ENCODE results near the gene UTS2.
A peak's percentile ranks its signal among the peaks of the same experiment; 100 is the strongest.

Gene UTS2, protein sequence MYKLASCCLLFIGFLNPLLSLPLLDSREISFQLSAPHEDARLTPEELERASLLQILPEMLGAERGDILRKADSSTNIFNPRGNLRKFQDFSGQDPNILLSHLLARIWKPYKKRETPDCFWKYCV

DNA sequence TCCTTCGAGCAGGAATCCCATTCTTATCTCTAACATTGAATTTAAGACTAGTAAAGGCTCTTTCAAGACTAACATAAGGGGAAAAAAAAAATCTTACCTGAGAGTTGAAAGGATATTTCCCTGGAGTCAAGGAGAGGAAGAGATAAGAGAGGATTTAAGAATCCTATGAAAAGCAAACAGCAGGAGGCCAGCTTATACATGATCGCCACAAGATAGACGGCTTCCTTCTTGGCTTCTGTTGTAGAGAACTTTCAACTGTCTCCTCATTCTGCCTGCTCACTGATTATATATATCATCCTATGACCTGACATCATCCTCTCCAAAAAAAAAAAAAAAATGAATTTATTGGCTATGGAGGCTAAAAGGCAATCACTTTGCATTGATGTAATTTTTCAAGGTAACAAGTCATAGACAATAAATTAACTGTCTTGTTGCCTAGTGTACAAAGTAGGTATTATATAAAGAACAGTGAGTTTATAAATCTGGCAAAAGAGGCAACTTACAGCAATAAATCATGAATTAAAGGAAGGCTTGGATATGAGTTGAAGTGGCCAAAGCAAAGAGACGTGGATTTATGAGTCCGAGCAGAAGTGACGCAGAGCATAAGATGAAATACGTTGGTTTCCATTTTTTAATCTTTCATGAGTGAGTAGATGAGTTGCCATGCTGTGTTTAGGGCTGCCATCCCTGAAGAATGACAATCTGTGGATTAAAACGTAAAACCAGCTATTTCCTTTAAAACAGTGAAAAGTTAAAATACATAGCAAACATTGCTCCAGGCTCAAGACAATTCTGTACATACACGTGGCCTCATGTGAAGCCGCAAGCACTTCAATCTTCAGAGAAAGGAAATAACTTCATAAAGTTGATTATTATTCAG, at the start of gene UTS2:
UTS2 (minus strand) TSS at position 262 of the 880 bp plus-strand sequence; CDS start at position 200, 62 bp downstream.
- no peak for DNase-seq

DNA sequence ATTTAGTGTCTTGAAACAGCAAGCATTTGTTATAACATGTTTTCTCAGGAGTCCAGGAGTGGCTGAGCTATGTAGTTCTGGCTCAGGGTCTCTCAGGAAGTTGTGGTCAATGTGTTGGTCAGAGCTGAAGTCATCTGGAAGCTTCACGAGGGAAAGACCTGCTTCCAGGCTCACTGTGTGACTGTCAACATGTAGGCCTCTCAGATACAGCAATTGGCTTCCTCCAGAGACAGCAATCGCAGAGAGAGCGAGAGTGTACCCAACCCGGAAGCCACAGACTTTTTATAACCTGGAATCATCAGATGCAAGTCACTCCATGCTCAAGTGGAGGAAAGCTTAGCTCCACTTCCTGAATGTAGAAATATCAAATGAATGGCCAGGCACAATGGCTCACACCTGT, 46.9 kb upstream of the UTS2 start:
- DNase-seq, result no peak

DNA sequence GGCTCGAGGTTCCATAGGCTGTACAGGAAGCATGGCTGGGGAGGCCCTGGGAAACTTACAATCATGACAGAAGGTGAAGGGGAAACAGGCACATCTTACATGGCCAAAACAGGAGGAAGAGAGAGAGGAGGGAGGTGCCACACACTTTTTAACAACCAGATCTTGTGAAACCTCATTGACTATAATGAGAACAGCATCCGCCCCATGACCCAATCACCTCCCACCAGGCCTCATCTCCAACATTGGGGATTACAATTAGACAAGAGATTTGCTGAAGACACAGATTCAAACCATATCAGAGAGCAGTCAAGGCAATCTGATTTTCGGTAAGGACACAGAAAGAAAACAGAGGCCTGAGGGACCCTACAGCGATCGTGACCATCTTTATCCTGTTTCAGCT, 46.1 kb upstream of the UTS2 start:
- no peak for DNase-seq

DNA sequence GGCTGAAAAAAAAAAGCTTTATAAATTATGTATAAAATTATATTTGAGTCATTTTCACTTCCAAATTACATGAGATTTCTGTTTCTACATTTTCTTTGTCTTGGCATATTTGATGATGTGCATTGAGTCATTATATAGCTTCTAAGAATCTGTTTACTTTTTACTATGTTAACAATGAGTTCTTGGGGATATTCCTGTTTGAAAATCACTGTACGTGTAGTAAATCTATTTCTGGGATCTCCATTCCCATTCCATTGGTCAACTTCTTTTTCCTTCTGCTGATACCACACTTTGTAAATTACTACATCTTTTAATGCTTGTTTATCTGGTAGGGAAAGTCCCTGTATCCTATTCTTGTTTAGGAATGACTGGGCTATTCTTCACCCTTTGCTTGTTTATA, 44.1 kb upstream of the UTS2 start:
- DNase-seq, result no peak

DNA sequence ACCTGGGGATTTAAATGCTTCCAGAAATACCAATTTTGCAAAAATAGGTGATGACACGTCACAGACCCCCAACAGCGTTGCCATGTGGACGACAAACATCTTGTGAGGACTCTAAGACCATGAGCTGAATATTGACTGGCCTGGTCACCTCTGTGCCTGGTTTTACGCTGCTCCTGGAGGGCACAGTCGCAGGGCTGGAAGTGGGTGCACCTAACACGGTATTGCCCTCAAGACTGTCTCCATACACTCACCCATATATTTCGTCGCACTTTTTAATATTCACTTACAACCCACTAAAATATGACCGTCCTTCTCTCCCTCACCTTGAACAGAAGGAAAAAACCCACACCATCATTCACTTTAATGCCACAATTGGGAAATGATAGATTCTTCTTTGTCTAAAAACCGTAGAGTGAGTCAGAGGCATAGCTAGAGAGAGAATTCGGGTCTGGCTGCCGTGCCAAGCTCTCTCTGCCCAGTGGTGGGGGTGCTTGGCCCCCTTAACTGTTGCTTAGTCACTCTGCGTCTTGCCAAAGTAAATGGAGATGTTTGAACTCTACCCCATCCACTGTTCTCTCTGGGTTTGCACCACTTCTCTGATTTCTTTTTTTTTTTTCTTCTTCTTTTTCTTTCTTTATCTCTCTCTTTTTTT, 40.8 kb upstream of the UTS2 start:
- no peak for DNase-seq

DNA sequence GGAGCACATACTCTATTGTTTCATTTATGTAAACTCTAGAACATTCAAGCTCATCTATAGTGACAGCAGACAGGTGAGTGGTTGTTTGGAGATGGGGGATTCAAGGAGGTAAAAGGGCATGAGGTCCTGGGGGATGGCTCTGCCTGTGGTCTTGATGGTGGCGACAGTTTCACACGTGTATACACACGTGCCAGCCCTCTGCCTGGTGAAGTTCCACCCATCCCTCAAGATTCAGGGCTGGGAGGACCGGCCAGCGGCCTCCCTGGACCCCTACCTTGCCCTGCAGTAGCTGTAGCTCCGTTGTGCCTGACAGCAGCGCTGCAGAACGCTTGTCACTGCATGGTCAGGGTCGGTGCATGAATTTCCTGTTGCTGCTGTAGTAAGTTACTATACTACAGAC, 38.9 kb upstream of the UTS2 start:
- no peak for DNase-seq

DNA sequence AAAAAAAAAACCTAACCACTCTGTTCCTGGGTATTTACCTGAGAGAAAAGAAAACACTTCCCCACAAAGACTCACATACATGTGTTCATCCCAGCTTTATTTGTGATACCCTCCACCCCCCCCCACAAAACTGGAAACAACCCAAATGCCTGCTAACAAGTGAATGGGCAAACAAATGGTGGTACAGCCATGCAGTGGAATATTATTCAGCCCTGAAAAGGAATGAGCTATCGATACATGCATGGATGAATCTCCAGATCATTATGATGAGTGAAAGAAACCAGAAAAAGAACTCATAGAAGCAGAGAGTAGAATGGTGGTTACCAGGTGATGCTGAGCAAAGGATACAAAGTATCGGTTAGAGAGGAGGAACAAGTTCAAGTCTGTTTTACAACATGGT, 38.0 kb upstream of the UTS2 start:
- DNase-seq, result no peak

DNA sequence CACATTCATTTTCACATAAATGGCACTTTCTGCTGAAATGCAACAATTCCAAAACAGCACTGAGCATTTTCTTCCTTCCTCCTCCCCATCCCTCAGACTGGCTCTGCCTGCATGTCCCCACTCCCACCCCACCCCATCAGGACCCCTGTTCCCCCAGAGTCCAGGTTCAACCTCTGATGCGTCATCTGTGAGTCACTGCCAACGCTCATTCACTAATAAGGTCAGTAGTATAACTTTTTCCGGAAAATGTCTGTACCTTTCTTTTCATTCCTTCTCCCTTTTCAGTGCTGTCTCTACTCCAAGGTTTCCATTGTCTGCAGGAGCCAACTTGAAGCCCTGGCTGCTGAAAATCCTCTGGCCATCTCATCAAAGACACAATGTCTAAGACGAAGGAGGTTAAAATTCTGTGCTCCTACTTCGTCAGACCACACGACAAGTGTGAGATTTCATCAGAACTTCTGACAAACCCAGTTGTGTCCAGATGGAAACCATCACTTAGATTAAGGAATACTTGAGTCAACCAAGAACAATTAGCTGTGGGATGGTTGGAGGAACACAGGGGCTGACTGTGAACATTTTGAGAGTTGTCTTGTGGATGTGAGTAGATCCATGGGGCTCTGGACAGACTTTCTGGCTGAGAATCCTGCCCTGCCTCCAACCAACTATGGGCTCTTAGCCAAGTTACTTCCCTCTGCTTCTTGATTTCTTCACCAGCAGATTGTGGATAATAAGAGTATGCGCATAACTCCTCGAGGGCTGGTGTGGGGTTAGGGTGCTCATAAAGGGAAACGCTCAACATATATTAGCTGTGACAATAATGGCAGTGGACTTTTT, 35.6 kb upstream of the UTS2 start:
- no peak for DNase-seq

DNA sequence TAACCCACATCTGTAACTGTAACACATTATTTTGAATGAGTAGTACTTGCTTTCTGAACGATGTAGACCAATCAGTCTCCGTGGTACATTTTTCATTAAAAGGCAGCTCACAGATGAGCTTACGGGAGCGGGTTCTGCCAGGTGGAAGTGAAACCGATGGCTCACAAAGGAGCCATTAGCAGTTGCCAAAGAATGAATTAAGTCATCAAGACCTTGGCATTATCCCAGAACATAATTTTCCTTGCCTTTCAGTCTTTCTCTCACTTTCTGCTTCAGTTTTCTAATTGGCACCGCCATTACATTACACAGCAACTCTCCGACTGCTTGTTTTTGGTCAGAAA, 33.5 kb upstream of the UTS2 start:
- DNase-seq, result no peak

DNA sequence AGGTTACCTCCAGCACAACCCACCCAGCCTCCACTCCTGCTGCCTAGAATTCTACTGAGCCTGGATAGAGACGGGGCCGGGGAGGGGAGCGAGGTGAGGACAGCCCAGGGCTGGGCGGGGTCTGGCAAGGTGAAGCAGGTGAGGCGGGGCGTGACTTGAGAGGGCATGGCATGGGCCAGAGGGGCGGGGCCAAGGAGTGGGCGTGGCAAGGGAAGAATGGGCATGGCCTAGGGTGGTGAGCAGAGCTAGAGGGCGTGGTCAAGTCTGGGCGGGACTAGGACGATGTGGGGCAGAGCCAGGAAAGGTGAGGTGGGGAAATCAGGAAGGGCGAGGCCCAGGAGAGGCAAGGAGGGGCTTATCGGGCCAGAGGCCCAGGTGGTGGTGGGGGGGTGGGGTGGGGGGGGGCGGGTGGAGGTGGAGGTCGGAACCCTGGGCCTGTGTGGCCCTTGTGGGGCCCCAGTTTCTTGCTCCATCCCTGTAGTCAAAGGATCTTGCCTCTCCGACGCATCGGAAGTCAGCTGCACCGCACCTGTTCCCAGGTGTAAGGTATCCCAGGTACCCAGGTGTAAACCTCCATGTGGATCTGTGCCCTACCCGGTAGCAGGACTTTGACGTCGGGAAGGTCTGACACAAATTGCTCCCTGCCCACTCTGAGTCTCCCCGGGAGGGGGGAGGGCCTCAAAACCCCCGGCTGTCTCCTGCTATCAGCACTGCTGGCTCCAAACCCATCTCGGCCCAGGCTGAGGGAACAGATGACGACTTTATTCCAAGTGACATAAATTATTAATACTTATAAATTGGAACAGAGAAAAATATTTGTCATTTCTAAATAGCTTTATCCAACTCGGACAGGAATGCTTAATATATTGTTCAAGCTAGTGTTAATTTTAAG, 32.9 kb upstream of the UTS2 start:
- DNase-seq, result peak; percentile 55

DNA sequence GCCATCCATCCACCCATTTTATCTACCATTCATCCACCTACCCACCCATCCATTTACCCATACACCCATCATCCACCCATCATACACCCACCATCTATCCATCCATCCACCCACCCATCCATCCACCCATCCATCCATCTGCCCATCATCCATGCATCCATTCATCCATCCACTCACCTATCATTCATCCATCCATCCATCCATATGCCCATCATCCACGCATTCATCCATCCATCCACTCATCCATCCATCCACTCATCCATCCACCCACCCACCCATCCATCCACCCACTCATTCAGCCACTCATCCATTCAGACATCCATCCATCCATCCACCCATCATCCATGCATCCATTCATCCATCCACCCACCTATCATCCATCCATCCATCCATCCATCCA, 31.9 kb upstream of the UTS2 start:
- no peak for DNase-seq

DNA sequence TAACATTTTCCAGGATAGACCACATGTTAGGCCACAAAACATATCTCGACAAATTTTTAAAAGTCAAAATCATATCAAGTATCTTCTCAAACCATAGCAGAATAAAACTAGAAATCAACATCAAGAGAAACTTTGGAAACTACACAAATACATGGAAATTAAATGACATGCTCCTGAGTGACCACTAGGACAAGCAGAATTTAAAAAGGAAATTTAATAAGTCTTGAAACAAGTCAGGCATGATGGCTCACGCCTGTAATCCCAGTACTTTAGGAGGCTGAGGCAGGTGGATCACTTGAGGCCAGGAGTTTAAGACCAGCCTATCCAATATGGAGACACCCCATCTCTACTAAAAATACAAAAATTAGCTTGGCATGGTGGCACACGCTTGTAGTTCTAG, 26.4 kb upstream of the UTS2 start:
- DNase-seq, result no peak

DNA sequence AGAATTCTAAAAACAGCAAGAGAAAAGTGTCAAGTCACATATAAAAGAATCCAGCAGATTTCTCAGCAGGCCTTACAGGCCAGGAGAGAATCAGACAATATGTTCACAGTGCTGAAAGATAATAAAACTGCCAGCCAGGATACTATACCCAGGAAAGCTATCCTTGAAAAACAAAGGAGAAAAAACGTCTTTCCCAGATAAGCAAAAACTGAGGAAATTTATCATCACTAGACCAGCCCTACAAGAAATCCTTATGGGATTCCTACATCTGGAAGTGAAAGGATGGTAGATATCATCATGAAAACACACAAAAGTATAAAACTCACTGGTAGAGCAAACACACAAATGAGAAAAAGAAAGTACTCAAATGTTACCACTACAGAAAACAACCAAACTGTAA, 25.2 kb upstream of the UTS2 start:
- no peak for DNase-seq

DNA sequence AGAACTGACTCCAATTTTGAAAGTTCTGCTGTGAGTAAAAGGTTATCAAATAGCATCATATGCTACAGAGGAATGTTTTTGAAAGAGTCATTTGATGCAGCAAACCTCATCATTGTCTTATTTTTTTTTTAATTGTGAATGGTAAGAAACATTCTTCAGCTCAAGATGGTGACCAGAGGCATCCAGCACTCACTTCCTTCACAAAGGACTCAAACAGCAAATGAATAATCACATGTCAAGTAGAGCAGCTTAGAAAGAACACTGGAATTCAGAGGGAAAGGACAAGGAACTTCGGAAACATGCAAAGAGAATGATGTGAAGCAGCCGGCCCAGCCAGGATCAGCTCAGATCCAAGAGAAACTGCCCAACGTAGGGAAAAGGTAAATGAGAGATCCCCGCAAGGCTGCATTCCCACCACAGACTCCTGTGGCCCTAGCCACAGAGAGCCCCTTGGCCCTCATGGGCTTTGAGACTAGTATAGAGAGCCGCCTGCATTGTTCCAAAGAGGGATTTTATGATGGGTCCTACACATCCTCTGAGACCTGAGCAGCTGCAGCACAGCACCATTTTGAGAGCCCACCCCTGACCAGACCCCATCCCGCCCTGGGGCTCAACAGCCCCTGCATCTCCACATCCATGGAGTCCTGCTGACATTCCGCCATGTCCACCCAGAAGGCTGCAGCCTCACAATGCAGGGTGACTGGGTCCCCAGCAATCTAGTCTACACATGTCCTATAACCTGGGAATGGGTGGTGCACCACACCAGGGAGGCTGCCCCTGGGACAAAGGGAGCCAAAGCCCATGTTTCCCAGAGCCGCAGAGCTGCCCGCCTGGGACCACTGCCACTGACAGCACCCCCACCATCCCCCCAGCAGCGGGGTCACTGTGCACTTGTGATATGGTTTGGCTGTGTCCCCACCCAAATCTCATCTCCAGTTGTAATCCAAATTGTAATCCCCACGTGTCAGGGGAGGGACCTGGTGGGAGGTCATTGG, 21.2 kb upstream of the UTS2 start:
- no peak for DNase-seq

DNA sequence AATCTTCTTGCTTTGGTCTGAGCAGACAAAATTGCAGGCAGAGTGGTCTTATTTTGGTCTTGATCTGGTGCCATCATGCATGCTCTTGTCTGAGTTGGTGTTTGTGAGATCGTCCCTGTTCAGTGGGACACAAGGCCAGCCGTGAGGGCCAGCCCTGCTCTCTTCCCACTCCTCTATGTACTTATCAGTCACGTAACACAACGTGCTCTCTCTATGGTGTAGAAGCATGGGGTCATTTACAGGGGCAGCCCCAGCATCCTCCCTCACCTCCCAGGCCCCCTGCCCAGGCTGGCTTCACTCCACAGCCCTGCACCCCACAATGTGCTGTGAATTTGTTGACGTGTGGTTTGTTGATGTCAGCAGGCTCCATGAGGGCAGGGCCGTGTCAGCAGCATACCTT, 18.3 kb upstream of the UTS2 start:
- DNase-seq, result no peak

DNA sequence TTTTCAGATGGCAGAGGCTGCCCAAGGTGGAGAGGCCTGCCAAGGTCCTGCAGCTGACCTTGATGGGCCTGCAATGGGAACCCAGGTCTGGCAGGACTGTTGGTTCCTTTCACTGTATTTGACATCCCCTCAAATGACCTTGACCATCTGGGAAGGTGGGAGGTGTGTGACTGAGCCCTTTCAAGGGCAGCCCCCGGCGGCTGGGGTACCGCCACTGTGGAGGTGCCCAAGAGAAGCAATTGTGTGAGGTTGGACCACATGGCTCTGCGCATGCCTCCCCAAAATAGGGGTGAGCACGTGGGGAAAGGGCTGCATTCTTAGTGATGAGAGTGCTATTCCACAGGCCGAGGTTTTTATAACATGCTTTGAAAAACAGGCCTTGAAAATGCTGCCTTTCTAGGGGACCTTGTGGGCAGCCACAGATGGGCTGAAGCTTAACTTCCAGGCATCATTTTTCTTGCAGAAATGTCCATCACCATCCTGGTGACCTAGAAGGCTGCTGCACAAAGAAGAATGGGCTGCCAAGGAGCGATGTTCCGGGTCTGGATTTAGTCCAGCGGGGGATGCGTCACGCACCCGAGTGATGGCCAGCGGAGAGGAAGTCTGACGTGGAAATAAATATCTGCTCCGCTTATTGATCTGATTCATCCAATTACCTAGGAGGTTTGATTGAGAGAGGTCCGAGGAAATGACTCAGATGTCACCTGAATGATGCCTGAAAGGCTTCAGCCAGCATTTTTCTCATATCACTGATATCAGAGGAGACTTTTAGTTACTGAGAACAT, 16.5 kb upstream of the UTS2 start:
- no peak for DNase-seq

DNA sequence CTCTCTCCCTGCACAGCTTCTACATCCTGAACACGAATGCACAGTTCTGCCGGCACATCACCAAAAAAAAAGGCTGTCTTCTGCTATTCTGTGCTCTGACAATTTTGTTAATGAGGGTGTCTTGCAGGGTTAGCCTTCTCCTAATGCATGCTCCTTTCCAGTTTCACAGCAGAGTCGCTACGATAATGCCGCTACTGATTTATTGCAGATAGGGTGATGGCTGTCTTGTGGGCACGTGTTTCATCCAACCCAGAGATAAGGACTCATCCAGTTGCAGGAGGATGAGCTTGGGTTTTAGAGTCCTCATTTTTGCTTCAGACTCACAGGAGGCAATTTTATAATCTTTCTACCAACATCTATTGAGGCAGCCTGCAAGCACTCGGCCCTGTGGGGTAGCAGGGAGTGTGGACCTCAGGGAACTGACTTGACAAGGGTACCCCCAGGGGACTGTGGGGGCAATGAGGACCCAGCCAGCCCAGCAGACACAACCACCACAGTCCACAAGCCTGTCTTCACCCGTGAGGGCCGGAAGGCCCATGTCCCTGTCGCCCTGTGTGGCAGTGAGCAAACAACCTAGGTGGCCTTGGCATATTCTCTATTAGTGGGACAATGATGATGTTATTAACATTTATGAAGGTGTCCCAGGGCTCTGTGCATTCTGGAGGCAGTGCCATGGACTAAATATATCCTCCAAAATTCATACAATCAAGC, 15.4 kb upstream of the UTS2 start:
- no peak for DNase-seq

DNA sequence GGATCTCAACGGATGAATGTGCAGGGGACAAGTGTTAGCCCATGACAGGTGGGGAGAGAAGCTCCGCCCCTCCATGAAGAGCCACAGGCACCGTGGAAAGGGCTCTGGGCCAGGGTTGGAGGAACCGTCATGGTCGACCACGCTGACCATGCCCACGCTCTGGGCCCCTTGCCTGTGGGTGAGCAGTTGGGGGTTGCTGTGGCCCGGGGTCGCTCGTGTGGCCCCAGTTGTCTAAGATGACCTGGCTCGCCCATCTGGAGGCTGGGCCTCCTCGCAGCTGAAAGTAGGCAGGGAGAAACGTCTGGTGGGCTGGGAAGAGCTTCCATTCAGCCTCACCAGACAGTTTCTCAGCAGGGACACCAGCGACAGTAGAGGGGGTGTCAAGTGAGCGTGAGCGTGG, 13.1 kb upstream of the UTS2 start:
- no peak for DNase-seq

DNA sequence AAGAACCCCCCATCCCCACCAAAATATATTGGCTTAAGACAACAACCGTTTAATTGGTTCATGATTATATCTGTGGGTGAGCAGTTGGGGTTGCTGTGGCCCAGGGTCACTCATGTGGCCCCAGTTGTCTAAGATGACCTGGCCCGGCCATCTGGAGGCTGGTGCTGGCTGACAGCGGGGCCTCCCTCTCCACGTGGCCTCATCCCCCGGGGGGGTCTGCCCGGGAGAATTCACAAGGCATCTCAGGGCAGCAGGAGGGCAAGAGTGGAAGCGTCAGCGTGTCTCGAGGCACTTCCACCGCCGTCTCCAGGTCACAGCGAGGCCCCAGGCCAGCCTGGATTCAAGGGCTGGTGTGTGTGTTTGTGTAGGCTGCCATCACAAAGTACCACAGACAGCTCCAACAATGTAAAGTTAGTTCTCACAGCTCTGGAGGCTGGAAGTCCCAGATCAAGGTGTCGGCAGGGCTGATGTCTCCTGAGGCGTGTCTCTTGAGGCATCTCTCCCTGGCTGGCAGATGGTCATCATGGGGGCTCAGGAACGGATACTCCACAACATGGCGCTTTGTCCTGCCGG, 11.0 kb upstream of the UTS2 start:
- DNase-seq, result no peak

Data from stimulated activated CD4-positive, alpha-beta T cell treated with anti-CD3 and anti-CD28 coated beads, Interleukin-15, amount 100 ng/mL, for 24 hours (primary cell).